GM10266 (cell line): ENCODE data around the gene TPCN2.
A peak's percentile ranks its signal among the peaks of the same experiment; 100 is the strongest.

Experiments used
- DNase-seq: peaks from one replicate; pipeline ENCODE4 v3.0.0; 2012; ENCODE audit errors: extremely low spot score
- TF ChIP-seq, protein P1 (sequence below): IDR thresholded peaks from 2 replicates; pipeline ENCODE4 v1.5.1; 2012; ENCODE audit warnings: mild to moderate bottlenecking, low read depth; ENCODE audit not compliant: control insufficient read depth, insufficient read depth; ENCODE audit errors: missing control alignments

TPCN2 gene

GRCh38 chr11:69084371-69084770 lies 35.6 kb downstream of the TPCN2 start:
- TF ChIP-seq, protein P1, sequence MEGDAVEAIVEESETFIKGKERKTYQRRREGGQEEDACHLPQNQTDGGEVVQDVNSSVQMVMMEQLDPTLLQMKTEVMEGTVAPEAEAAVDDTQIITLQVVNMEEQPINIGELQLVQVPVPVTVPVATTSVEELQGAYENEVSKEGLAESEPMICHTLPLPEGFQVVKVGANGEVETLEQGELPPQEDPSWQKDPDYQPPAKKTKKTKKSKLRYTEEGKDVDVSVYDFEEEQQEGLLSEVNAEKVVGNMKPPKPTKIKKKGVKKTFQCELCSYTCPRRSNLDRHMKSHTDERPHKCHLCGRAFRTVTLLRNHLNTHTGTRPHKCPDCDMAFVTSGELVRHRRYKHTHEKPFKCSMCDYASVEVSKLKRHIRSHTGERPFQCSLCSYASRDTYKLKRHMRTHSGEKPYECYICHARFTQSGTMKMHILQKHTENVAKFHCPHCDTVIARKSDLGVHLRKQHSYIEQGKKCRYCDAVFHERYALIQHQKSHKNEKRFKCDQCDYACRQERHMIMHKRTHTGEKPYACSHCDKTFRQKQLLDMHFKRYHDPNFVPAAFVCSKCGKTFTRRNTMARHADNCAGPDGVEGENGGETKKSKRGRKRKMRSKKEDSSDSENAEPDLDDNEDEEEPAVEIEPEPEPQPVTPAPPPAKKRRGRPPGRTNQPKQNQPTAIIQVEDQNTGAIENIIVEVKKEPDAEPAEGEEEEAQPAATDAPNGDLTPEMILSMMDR = no peak
- no peak for DNase-seq

GRCh38 chr11:69085490-69086095 lies 36.9 kb downstream of the TPCN2 start:
- TF ChIP-seq, protein P1 = no peak
- DNase-seq = no peak

- DNase-seq = no peak
- TF ChIP-seq, protein P1 = no peak
Observed at GRCh38 chr11:69086152-69087132, 37.7 kb downstream of the TPCN2 start.

- no peak for DNase-seq
- TF ChIP-seq, protein P1 = no peak
Observed at GRCh38 chr11:69087133-69087524, 38.4 kb downstream of the TPCN2 start.

DNA sequence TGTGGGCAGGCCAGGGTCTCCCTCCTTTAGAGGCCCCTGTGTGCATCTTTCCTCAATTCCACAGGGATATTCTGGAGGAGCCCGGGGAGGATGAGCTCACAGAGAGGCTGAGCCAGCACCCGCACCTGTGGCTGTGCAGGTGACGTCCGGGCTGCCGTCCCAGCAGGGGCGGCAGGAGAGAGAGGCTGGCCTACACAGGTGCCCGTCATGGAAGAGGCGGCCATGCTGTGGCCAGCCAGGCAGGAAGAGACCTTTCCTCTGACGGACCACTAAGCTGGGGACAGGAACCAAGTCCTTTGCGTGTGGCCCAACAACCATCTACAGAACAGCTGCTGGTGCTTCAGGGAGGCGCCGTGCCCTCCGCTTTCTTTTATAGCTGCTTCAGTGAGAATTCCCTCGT lies 39.1 kb downstream of the TPCN2 start:
- TF ChIP-seq, protein P1 = no peak
- no peak for DNase-seq

- TF ChIP-seq, protein P1 = peak; percentile 65
- peak; percentile 95 for DNase-seq
Observed at GRCh38 chr11:69088676-69089146, 40.0 kb downstream of the TPCN2 start.
